Dedifferentiated amniotic fluid mesenchymal stem cell (primary cell): ENCODE results near the gene NT5DC3.

ENCODE experiments used
- DNase-seq: peaks from one replicate; pipeline ENCODE4 v3.0.0-alpha.2; 2016; ENCODE audit errors: extremely low spot score

Gene NT5DC3

DNA sequence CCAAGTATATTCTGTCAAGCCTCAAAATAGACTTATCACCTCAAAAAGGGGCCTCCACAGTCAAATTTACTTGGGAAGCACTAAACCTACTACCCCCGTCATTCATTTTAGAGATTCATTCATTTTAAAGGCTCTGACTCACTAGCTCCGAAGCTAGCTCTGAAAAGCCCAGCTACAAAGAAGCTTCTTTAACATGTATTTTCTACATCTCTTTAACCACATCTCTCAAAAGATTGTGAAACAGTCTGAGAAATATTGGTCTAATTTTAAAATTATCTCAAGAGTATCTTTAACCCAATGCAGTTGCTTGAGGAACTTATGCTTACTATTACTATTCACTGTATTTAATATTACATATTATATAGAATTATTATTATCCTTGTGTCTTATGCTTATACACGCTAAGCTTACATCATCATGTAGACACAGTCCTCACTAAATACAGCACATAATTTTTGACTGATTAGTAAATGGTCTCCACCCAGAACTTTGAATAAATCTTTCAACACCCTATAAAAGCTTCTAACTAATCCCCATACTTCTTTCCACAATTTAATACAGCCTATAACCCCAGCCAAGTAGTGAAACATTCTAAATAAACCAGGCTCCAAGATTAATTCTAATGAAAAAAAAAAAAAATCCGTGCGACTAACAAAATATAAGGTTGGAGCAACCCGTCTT, 7.8 kb downstream of the NT5DC3 start:
- no peak for DNase-seq

- no peak for DNase-seq
Measured at GRCh38 chr12:103832048-103832997, 8.7 kb downstream of the NT5DC3 start.

- DNase-seq = no peak
Measured at GRCh38 chr12:103830730-103831320, 10.2 kb downstream of the NT5DC3 start.

DNA sequence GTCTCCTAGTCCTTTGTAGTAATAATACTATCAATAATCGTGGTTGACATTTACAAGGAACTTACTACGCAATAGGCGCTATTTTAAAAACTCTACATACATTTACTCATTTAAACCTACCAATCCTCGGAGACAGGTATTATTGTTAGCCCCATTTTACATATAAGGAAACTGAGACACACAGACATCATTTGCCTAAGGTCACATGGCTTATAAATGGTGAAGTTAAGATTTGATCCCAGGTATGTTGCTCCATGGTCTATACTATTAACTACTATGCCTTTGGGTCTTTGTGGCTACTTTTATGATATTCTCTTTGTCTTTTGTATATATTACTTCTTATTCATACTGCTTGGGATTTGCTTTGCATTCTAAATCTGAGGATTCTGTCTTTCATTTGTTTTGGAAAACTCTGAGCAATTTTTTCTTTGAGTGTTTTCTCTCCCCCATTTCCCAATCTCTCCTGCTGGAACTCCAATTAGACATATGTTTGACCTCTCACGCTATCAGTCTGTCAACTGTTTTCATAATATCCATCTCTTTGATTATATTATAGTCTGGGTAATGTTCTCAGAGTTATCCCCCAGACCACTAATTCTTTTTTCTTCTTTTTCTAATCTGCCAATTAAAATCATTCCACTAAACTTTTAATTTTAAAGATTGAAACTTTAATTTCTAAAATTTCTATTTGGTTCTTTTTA, 10.9 kb downstream of the NT5DC3 start:
- no peak for DNase-seq

DNA sequence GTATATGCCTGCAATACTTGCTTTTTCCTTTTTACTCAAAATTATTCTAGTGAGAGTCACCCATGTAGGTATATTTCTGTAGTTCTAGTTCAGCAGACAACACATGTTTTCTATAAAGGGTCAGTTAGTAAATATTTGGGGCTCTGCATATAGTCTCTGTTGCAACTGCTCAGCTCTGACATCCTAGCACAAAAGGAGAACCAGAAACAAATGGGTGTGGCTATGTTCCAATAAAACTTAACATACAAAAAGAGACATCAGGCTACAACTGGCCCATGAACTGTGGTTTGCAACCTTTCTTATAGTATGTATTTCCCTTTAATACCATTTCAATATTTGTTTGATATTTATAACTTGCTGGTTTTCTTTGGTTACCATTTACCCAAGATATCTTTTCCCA, 11.9 kb downstream of the NT5DC3 start:
- DNase-seq = peak; percentile 23

DNA sequence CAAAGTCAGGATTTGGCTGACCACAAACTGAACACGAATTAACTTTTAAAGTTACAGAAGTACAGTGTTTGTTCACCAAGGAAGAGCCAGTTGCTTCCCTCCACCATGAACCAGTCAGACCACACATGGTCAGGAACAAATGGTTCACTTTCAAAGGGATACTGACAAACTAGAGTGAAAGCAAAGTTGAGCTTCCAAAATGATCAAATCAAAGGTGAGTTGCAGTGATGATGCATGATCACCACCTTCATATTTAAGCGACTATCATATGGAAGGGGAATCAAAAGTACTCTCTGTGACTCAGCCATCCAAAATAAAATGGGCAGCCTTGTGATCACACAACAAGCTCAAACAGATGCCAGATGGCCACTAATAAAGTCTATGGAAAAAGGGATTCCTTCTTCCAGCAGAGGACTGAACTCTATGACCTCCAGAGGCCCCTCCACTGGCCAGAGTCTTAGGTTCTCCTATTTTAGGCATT, 13.1 kb downstream of the NT5DC3 start:
- no peak for DNase-seq

DNA sequence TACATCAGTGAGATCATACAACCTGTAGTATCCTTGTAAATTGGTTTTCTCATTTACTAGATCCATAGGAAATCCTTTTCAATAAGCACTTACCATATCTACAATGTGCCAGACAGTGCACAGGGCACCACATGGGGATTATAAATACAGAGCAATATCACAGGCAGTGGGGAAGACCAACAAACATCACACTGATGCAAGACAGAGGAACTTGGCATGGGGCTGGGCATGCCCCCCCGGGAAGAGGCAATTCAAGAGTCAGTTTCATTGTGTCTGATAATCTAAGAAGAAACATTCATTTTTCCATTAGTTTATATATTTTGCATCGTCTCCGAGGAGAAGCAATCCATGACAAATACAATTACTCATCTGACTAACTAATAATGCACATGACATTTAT, 16.2 kb downstream of the NT5DC3 start:
- no peak for DNase-seq

- DNase-seq = no peak
Measured at GRCh38 chr12:103824290-103824689, 16.7 kb downstream of the NT5DC3 start.

DNA sequence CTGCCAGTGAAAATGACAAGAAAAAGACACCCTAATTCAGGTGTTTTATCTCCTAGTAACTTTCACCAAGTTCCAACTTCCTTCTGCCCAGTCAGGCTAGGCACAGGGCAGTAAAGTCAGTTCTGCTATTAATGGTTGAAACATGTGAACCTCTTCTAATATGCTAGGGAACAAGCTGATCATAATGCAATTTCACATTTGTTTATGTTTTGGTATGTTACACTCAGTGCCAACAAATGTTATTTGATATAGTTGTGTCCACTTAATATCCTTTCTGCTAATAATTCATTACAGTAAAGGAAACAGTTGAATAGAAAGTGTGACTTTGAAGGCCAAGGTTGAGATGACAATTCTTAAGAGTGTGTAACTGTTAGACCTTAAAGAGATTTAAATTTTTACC, 17.2 kb downstream of the NT5DC3 start:
- DNase-seq = no peak

DNA sequence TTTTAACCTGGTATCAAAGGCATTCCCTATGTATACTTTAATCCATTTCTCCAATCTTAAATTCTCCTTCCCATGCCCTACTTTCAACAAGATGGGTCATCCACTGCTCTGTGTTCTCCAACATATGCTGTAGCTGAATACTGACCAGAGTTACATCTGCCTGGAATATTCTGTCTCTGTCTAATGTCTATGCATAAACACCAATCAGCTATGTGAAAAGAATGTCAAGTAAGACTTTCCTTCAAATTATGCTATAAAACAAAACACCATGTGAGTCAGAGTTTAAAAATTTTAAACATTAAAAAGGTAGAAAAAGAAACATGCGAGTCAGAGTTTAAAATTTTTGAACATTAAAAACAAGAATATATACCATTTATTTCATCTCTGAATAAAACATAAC, 19.3 kb downstream of the NT5DC3 start:
- DNase-seq = no peak

GRCh38 chr12:103820881-103821489, 20.0 kb downstream of the NT5DC3 start:
- DNase-seq = no peak

- DNase-seq = no peak
Measured at GRCh38 chr12:103820361-103820760, 20.7 kb downstream of the NT5DC3 start.

DNA sequence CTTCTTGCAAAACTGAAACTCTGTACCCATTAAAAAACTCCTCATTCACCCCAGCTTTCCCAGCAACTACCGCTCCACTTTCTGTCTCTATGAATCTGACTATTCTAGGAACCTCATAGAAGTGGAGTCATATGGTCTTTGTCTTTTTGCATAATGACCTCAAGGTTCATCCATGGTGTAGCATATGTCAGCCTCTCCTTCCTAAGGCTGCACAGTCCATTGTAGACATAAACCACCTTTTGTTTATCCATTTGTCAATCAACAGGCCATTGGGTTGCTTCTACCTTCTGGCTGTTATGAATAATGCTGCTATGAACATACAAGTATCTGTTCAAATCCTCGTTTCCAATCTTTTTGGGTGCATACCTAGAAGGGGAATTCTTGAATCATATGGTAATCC, 21.1 kb downstream of the NT5DC3 start:
- DNase-seq = no peak

DNA sequence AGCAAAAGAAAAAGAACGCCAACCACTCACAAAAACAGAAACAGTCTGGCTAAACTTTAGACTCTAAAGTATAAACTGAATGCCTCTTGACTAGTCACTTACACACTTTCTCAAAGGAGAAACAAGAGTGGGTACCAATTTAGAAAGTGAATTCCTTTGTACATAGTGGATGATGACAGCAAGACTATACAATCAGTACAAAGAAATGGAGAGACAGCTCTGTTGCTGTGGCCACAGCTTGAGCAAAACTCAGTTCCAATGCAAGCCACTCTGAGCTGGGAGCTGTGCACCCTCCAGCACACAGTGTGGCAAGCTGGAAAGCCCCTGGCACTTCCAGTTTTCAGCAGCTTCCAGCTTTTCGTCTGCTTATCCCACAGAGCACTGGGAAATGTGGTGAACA, 21.7 kb downstream of the NT5DC3 start:
- DNase-seq = no peak

GRCh38 chr12:103817791-103818190, 23.2 kb downstream of the NT5DC3 start:
- DNase-seq = no peak

GRCh38 chr12:103816663-103817062, 24.4 kb downstream of the NT5DC3 start:
- DNase-seq = no peak

- no peak for DNase-seq
Measured at GRCh38 chr12:103814436-103814835, 26.6 kb downstream of the NT5DC3 start.

GRCh38 chr12:103813949-103814348, 27.1 kb downstream of the NT5DC3 start:
- no peak for DNase-seq

DNA sequence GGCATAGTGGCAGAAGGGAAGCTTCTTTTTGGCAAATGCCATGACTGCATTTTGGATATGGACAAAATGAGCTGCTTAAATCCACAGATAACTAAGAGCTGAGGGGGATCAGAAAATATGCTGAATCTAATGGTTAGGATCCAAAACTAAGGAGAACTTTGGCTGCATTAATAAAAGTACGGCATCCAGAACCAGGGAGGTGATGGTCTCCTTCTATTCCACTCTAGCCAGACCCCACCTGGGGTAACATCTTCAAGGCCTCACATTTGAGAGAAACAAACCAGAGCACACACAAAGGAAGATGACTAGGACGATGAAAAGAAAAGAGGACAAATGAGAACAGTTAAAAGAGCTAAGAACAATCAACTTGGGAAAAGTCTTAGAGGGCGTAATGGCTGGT, 27.6 kb downstream of the NT5DC3 start:
- DNase-seq = no peak

- DNase-seq = no peak
Measured at GRCh38 chr12:103812789-103813188, 28.2 kb downstream of the NT5DC3 start.

DNA sequence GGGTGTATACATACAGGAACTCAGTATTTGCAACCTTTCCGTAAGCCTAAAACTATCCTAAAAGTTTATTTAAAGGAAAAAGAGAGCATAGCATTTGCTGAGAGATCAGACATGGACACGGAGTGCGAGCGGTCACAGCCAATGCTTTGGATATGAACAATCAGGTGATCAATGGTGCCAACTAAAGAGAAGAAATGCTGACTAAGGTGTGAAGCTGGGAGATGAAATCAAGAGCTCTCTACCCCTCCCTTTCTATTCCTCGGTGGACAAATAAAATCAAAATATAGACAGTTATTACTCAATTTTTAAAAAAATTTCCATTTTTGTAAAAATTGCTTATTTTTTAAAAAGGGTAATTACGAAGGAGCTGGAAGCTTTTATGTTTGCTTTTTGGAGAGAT, 29.2 kb downstream of the NT5DC3 start:
- DNase-seq = no peak

- no peak for DNase-seq
Measured at GRCh38 chr12:103810111-103810510, 30.9 kb downstream of the NT5DC3 start.
